WTC11 (cell line): Measurements from ENCODE around the gene EHMT1.

Experiments
- ARID4B ChIP-seq: sonication (generic); formaldehyde crosslinking; IDR thresholded peaks from 2 replicates; pipeline ENCODE4 v1.8.0; 2023; ENCODE audit warnings: missing genetic modification reagents, mild to moderate bottlenecking, borderline replicate concordance
- ATF6 ChIP-seq: sonication (generic); formaldehyde crosslinking; IDR thresholded peaks from 2 replicates; pipeline ENCODE4 v1.8.1; 2023; ENCODE audit warnings: mild to moderate bottlenecking, missing genetic modification reagents
- CBFB ChIP-seq: sonication (generic); formaldehyde crosslinking; IDR thresholded peaks from 2 replicates; pipeline ENCODE4 v1.8.1; 2022; ENCODE audit warnings: mild to moderate bottlenecking, low read depth, missing genetic modification reagents
- CREB1 ChIP-seq: sonication (generic); formaldehyde crosslinking; IDR thresholded peaks from 2 replicates; pipeline ENCODE4 v1.8.0; 2023; ENCODE audit warnings: mild to moderate bottlenecking, missing genetic modification reagents
- CTCF ChIP-seq: fragments of 200-600 bp; IDR thresholded peaks from 2 replicates; pipeline ENCODE4 v1.8.0; 2022; ENCODE audit warnings: antibody characterized with exemption
- E2F1 ChIP-seq: sonication (generic); formaldehyde crosslinking; IDR thresholded peaks from 2 replicates; pipeline ENCODE4 v1.8.0; 2022; ENCODE audit warnings: mild to moderate bottlenecking, missing genetic modification reagents
- E2F4 ChIP-seq: sonication (generic); formaldehyde crosslinking; IDR thresholded peaks from 2 replicates; pipeline ENCODE4 v1.8.1; 2022; ENCODE audit warnings: low read depth, mild to moderate bottlenecking, moderate library complexity, missing genetic modification reagents, borderline replicate concordance
- FOXJ3 ChIP-seq: sonication (generic); formaldehyde crosslinking; IDR thresholded peaks from 2 replicates; pipeline ENCODE4 v1.9.0; 2021; ENCODE audit warnings: missing genetic modification reagents, mild to moderate bottlenecking, borderline replicate concordance
- FOXP1 ChIP-seq: sonication (generic); formaldehyde crosslinking; IDR thresholded peaks from 2 replicates; pipeline ENCODE4 v1.8.0; 2022; ENCODE audit warnings: missing genetic modification reagents, mild to moderate bottlenecking, moderate library complexity, borderline replicate concordance
- HMGXB4 ChIP-seq: sonication (generic); formaldehyde crosslinking; IDR thresholded peaks from 2 replicates; pipeline ENCODE4 v1.8.1; 2023; ENCODE audit warnings: mild to moderate bottlenecking, moderate library complexity, missing genetic modification reagents
- MAX ChIP-seq: sonication (generic); formaldehyde crosslinking; IDR thresholded peaks from 2 replicates; pipeline ENCODE4 v1.8.0; 2022; ENCODE audit warnings: mild to moderate bottlenecking, missing genetic modification reagents
- NFE2L1 ChIP-seq: sonication (generic); formaldehyde crosslinking; IDR thresholded peaks from 2 replicates; pipeline ENCODE4 v1.8.1; 2023; ENCODE audit warnings: missing genetic modification reagents
- NR1H2 ChIP-seq: sonication (generic); formaldehyde crosslinking; IDR thresholded peaks from 2 replicates; pipeline ENCODE4 v1.9.0; 2021; ENCODE audit warnings: mild to moderate bottlenecking, moderate library complexity, missing genetic modification reagents

- no peak for TF ChIP-seq CTCF
- TF ChIP-seq ATF6 (CRISPR knock-in tag) = no peak
- no peak for TF ChIP-seq CREB1
- no peak for TF ChIP-seq E2F1 (CRISPR knock-in tag)
- TF ChIP-seq E2F4 (CRISPR knock-in tag) = no peak
- TF ChIP-seq NR1H2 (CRISPR knock-in tag) = no peak
- no peak for TF ChIP-seq MAX (CRISPR knock-in tag)
- no peak for TF ChIP-seq FOXJ3 (CRISPR knock-in tag)
- no peak for TF ChIP-seq FOXP1 (CRISPR knock-in tag)
- TF ChIP-seq HMGXB4 = no peak
- TF ChIP-seq CBFB (CRISPR knock-in tag) = no peak
- TF ChIP-seq ARID4B (CRISPR knock-in tag) = no peak
- TF ChIP-seq NFE2L1 = no peak
Measured at GRCh38 chr9:137741330-137741729, 122.5 kb downstream of the EHMT1 start.
